DND-41 (cell line): ENCODE data around the gene DCLRE1B.

Source experiments
- ATAC-seq: fragments of 200-7000 bp; cut with Tn5 transposase; 3 replicates; pipeline ENCODE4 v1.9.1; 2021; ENCODE audit warnings: low read depth; ENCODE audit not compliant: insufficient read depth
- DNase-seq: peaks from one replicate; pipeline ENCODE4 v3.0.0-alpha.2; 2020
- H2AFZ ChIP-seq: 2 replicates; pipeline ENCODE4 v1.6.0; 2012; ENCODE audit warnings: low read depth, low read length
- H3K27ac ChIP-seq: 2 replicates; pipeline ENCODE4 v1.5.1; 2012; ENCODE audit warnings: low read length, inconsistent platforms
- H3K27me3 ChIP-seq: fragments of 200-600 bp; sonication (generic); 2 replicates; pipeline ENCODE4 v1.6.0; 2012; ENCODE audit warnings: low read length, mild to moderate bottlenecking, inconsistent platforms; ENCODE audit not compliant: insufficient read depth, poor library complexity
- H3K36me3 ChIP-seq: 2 replicates; pipeline ENCODE4 v1.5.1; 2012; ENCODE audit warnings: low read length, inconsistent platforms; ENCODE audit not compliant: insufficient read depth
- H3K4me1 ChIP-seq: 2 replicates; pipeline ENCODE4 v1.5.1; 2012; ENCODE audit warnings: mild to moderate bottlenecking, low read length; ENCODE audit not compliant: insufficient read depth
- H3K4me2 ChIP-seq: 2 replicates; pipeline ENCODE4 v1.6.0; 2012; ENCODE audit warnings: mild to moderate bottlenecking, moderate library complexity, low read length, inconsistent platforms; ENCODE audit not compliant: insufficient read depth
- H3K4me3 ChIP-seq, 2 experiments: fragments of 200-600 bp in 1 of 2; shearing (Covaris generic) in 1 of 2; 2 replicates each; pipeline ENCODE4 v1.5.1; 2012 to 2016; ENCODE audit warnings: inconsistent platforms in 2 of 2, low read length in 2 of 2, mild to moderate bottlenecking in 2 of 2, low read depth in 1 of 2, moderate library complexity in 1 of 2
- H3K79me2 ChIP-seq: 2 replicates; pipeline ENCODE4 v1.6.0; 2012; ENCODE audit warnings: low read length, inconsistent platforms; ENCODE audit not compliant: insufficient read depth
- H3K9ac ChIP-seq: 2 replicates; pipeline ENCODE4 v1.6.0; 2012; ENCODE audit warnings: low read depth, mild to moderate bottlenecking, inconsistent platforms, low read length, moderate library complexity
- H3K9me3 ChIP-seq: 2 replicates; pipeline ENCODE4 v1.5.1; 2012; ENCODE audit warnings: low read length, moderate library complexity, mild to moderate bottlenecking, inconsistent platforms; ENCODE audit not compliant: insufficient read depth, severe bottlenecking
- H4K20me1 ChIP-seq: 2 replicates; pipeline ENCODE4 v1.6.0; 2012; ENCODE audit warnings: low read length; ENCODE audit not compliant: insufficient read depth
- CTCF ChIP-seq: IDR thresholded peaks from 2 replicates; pipeline ENCODE4 v1.5.1; 2012; ENCODE audit warnings: borderline replicate concordance, low read length, moderate library complexity, mild to moderate bottlenecking; ENCODE audit not compliant: poor library complexity, severe bottlenecking; ENCODE audit errors: extremely low read depth
- EZH2 ChIP-seq: IDR thresholded peaks from 3 replicates; pipeline ENCODE4 v1.6.1; 2012; ENCODE audit warnings: borderline replicate concordance, low read depth, mild to moderate bottlenecking, moderate library complexity, low read length, inconsistent platforms; ENCODE audit not compliant: severe bottlenecking

Gene DCLRE1B

DNA sequence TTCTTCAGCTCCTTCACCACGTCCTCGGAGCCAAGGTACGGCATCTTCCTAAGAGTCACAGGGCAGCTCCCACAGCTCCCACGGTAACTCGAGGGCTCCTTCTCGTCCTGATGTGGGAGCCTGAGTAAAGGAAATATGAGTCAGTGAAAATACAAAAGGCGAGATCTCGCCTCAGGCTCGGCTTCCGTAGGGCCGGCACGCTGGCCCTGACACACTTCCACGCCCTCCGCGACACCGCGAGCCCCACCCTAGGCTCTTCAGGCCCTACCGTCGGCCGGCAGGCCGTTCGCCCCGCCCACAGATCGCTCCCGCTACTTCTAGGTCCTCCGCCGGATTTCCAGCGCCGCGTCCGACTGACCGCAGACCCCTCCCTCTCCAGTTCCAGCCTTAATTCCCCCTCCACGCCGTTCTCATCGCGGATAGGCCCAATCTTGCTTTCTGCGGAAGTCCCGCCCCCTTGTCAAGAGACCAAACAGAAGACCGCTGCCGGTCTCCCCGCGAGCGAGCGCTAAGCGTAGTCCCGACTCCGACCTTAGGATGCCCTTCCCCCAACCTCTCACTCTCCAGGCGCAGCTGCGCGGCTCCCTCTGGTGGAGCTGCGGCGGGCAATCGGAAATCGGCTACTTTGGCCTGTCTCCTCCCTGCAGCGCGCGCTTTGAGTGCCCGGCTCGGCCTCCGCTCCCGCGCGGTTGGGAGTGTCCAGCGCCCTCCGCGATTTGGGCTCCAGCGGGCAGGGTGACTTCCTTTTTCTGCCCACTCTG lies at the start of gene DCLRE1B, which contains the start of gene AP4B1:
DCLRE1B (plus strand) TSS at position 653 of the 761 bp plus-strand sequence. CDS start 261 bp downstream, outside the sequence.
AP4B1 (minus strand) TSS at position 126 of the 761 bp plus-strand sequence; CDS start at position 44, 82 bp downstream.
- TF ChIP-seq EZH2 (no peak), CTCF (peak; percentile 81)
- peak within 1 kb of the TSS; percentile 94 for H3K9ac ChIP-seq
- peak within 1 kb of the TSS; percentile 93 for H3K4me2 ChIP-seq
- DNase-seq: peak; percentile 99
- no peaks in the 10 kb centered on the region for H4K20me1 ChIP-seq
- H3K4me1 ChIP-seq: peaks cover 62% of the 10 kb centered on the region
- peak within 1 kb of the TSS; percentile 97 for H2AFZ ChIP-seq
- ATAC-seq: peak; percentile 92
- H3K36me3 ChIP-seq: peaks cover 65% of the 10 kb centered on the region
- peak within 1 kb of the TSS; percentile 94 for H3K27ac ChIP-seq
- peak within 1 kb of the TSS; percentile 64 to 96 for H3K4me3 ChIP-seq
- peaks cover 65% of the 10 kb centered on the region for H3K79me2 ChIP-seq
- H3K9me3 ChIP-seq: no peaks in the 10 kb centered on the region
- H3K27me3 ChIP-seq: no peaks in the 10 kb centered on the region

- Histone ChIP-seq H3K27ac (no peak overlapping the region), H3K4me3 (no peak overlapping the region), H3K36me3 (peaks cover 52% of the 10 kb centered on the region), H3K4me2 (no peak overlapping the region), H3K4me1 (no peaks in the 10 kb centered on the region), H3K27me3 (no peaks in the 10 kb centered on the region), H3K79me2 (peaks cover 4% of the 10 kb centered on the region; the same call in 1 of the 2 replicates), H3K9ac (no peak overlapping the region), H2AFZ (no peak overlapping the region), H4K20me1 (no peaks in the 10 kb centered on the region), H3K9me3 (no peaks in the 10 kb centered on the region)
- TF ChIP-seq EZH2 (no peak), CTCF (no peak)
- DNase-seq: no peak
- no peak for ATAC-seq
These were observed 49.3 kb upstream of the DCLRE1B start for GRCh38 chr1:113855630-113856400.

DNA sequence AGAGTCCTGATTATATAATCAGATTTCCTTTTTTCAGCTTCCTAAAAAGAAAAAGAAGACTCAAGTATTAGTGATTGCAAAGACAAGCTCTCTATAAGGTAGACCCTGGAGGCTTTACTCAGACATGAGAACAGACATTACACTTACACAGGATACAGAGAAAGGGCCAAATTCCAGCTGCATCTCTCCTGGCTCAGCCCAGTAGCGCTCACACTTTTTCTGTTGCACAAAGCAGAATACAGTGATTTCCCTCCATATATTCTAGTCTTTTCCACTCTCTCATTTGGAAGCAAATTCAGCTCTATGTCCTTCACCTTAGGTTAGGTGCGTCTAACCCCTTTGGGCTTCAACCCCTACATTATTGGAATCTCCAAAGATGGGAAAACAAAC lies 48.7 kb upstream of the DCLRE1B start:
- Histone ChIP-seq H3K27ac (no peak overlapping the region), H3K79me2 (peaks cover 6% of the 10 kb centered on the region; the same call in 1 of the 2 replicates), H2AFZ (no peak overlapping the region), H3K36me3 (peaks cover 52% of the 10 kb centered on the region), H3K9me3 (no peaks in the 10 kb centered on the region), H3K4me3 (no peak overlapping the region), H3K27me3 (no peaks in the 10 kb centered on the region), H4K20me1 (no peaks in the 10 kb centered on the region), H3K4me2 (no peak overlapping the region), H3K4me1 (no peaks in the 10 kb centered on the region), H3K9ac (no peak overlapping the region)
- TF ChIP-seq EZH2 (no peak), CTCF (no peak)
- DNase-seq (no peak), ATAC-seq (no peak)
